ENCODE results near the gene ZFP37. TPM values are rescaled to one million over a fixed set of nuclear protein-coding genes. Genes with fewer than 3 reads are reported as not detected.

Gene ZFP37
- polyA plus RNA-seq, 2 of the 4 experiments (the other 2 are of a cell fraction), result 1.6 to 2.0 TPM

- no peaks in the 10 kb centered on the region for H3K4me1 ChIP-seq
- peaks cover 79% of the 10 kb centered on the region for H3K9me3 ChIP-seq
- ChIA-PET CTCF (interaction anchor here (1.0 kb wide), 3 partner anchors 10 to 40 kb away, joined by 3 read pairs; no protein-coding TSS in a partner anchor), POLR2A (no interaction called here)
- H3K4me2 ChIP-seq, result no peak overlapping the region
- 29% methylated on average over 8 of the region's 8 CpGs for WGBS (ENCODE audit: missing lambda C conversion rate)
- no peak for DNase-seq (ENCODE audit: low read depth in 1 of 2, low spot score in 1 of 2)
- TF ChIP-seq MAX (IDR thresholded peaks at IDR 0.05), result no peak
- TF ChIP-seq GATA3 (IDR thresholded peaks at IDR 0.05; ENCODE audit: borderline replicate concordance), result no peak; the same call in 1 of the 2 replicates
- TF ChIP-seq CHD4 (IDR thresholded peaks at IDR 0.05; ENCODE audit: borderline replicate concordance), result no peak
- TF ChIP-seq PBX3 (IDR thresholded peaks at IDR 0.05), result no peak
- TF ChIP-seq ZNF302 (CRISPR knock-in tag; IDR thresholded peaks at IDR 0.05), result no peak
- no peak for TF ChIP-seq RARB (CRISPR knock-in tag; IDR thresholded peaks at IDR 0.05)
- TF ChIP-seq NPAS2 (CRISPR knock-in tag; IDR thresholded peaks at IDR 0.05; ENCODE audit: borderline replicate concordance), result no peak
- TF ChIP-seq FOXS1 (CRISPR knock-in tag; IDR thresholded peaks at IDR 0.05), result no peak
- no peak overlapping the region for H3K4me3 ChIP-seq
- FAIRE-seq, result no peak
- H3K27ac ChIP-seq, result no peak overlapping the region
- no peak for ATAC-seq
Measured at GRCh38 chr9:112997236-112997941, 59.1 kb downstream of the ZFP37 start.

Other genes starting within 250 kb of the ZFP37 start
- not detected in 2 replicates for gene SLC46A2, start 165.8 kb downstream of the ZFP37 start, polyA plus RNA-seq (2011; rRNA removed)
- not detected in 3 replicates for gene SLC46A2, start 165.8 kb downstream of the ZFP37 start, polyA plus RNA-seq (2017; fragmentation: RNase III; extraction: RNeasy Plus Mini Kit Qiagen cat#74134 plus additional on column Dnase treatment)
- 1.7 and 1.8 TPM in 2 replicates for gene ZNF883, start 44.5 kb downstream of the ZFP37 start, polyA plus RNA-seq (2011; rRNA removed)
- 1.8 to 2.3 TPM (median 2.0 TPM) in 3 replicates for gene ZNF883, start 44.5 kb downstream of the ZFP37 start, polyA plus RNA-seq (2017; fragmentation: RNase III; extraction: RNeasy Plus Mini Kit Qiagen cat#74134 plus additional on column Dnase treatment)
- gene SLC31A2, start 94.3 kb upstream of the ZFP37 start, polyA plus RNA-seq (2011; rRNA removed), result 5.8 and 7.5 TPM in 2 replicates
- gene SLC31A2, start 94.3 kb upstream of the ZFP37 start, polyA plus RNA-seq (2017; fragmentation: RNase III; extraction: RNeasy Plus Mini Kit Qiagen cat#74134 plus additional on column Dnase treatment), result 5.0 to 5.9 TPM (median 5.4 TPM) in 3 replicates
- 26.0 and 26.8 TPM in 2 replicates for gene FKBP15, start 164.6 kb upstream of the ZFP37 start, polyA plus RNA-seq (2011; rRNA removed)
- gene FKBP15, start 164.6 kb upstream of the ZFP37 start, polyA plus RNA-seq (2017; fragmentation: RNase III; extraction: RNeasy Plus Mini Kit Qiagen cat#74134 plus additional on column Dnase treatment), result 14.0 to 14.2 TPM (median 14.1 TPM) in 3 replicates
- gene SLC31A1, start 164.8 kb upstream of the ZFP37 start, polyA plus RNA-seq (2011; rRNA removed), result 27.9 and 28.0 TPM in 2 replicates
- 21.6 to 24.2 TPM (median 22.7 TPM) in 3 replicates for gene SLC31A1, start 164.8 kb upstream of the ZFP37 start, polyA plus RNA-seq (2017; fragmentation: RNase III; extraction: RNeasy Plus Mini Kit Qiagen cat#74134 plus additional on column Dnase treatment)
- gene CDC26, start 218.8 kb upstream of the ZFP37 start, polyA plus RNA-seq (2011; rRNA removed), result 60.4 and 80.7 TPM in 2 replicates
- 68.2 to 69.0 TPM (median 68.9 TPM) in 3 replicates for gene CDC26, start 218.8 kb upstream of the ZFP37 start, polyA plus RNA-seq (2017; fragmentation: RNase III; extraction: RNeasy Plus Mini Kit Qiagen cat#74134 plus additional on column Dnase treatment)
- gene PRPF4, start 218.9 kb upstream of the ZFP37 start, polyA plus RNA-seq (2011; rRNA removed), result 61.5 and 62.1 TPM in 2 replicates
- 52.2 to 58.1 TPM (median 53.4 TPM) in 3 replicates for gene PRPF4, start 218.9 kb upstream of the ZFP37 start, polyA plus RNA-seq (2017; fragmentation: RNase III; extraction: RNeasy Plus Mini Kit Qiagen cat#74134 plus additional on column Dnase treatment)
- gene RNF183, start 246.7 kb upstream of the ZFP37 start, polyA plus RNA-seq (2011; rRNA removed), result 0.13 and 0.15 TPM in 2 replicates
- not detected in 3 replicates for gene RNF183, start 246.7 kb upstream of the ZFP37 start, polyA plus RNA-seq (2017; fragmentation: RNase III; extraction: RNeasy Plus Mini Kit Qiagen cat#74134 plus additional on column Dnase treatment)